HepG2 (cell line): Measurements from ENCODE around the gene CHD9. TPM values are rescaled to one million over a fixed set of nuclear protein-coding genes. Genes with fewer than 3 reads are reported as not detected.

Experiments
- ATAC-seq: fragments of 200-7000 bp; cut with Tn5 transposase; 3 replicates; pipeline ENCODE4 v1.9.1; 2020; ENCODE audit warnings: mild to moderate bottlenecking, moderate library complexity
- BruUV-seq: library from RNA; stranded (reverse); fragments of 400-500 nt; replicated peaks from 2 replicates; lab custom pipeline; 2021; lab: Mats Ljungman, UMichigan
- CTCF ChIA-PET: fragments of 300-600 bp; formaldehyde crosslinking; extraction: SDS; loops from one replicate; lab custom pipeline; 2021; ENCODE audit warnings: low total read pairs, inconsistent platforms, low intra/inter-chr PET ratio; lab: Yijun Ruan, JAX
- POLR2A ChIA-PET: fragments of 350-600 bp; sonication (Branson Sonifier 250); formaldehyde crosslinking; loops from one replicate; lab custom pipeline; 2020; ENCODE audit warnings: antibody characterized with exemption, inconsistent platforms; lab: Yijun Ruan, JAX
- DNase-seq: peaks from one replicate; pipeline ENCODE4 v3.0.0-alpha.2; 2015; ENCODE audit warnings: low spot score
- FAIRE-seq: peaks from 3 replicates; lab custom pipeline; 2011; peaks lifted over from hg19 to GRCh38; lab: Jason Lieb, UNC
- H2AFZ ChIP-seq: one replicate; pipeline ENCODE4 v1.6.1; 2011; ENCODE audit warnings: low read length, inconsistent platforms
- H3K27ac ChIP-seq: fragments of 300-600 bp; 3 replicates; pipeline ENCODE4 v1.8.0; 2011; ENCODE audit warnings: mixed run types, mild to moderate bottlenecking, mixed read lengths, low read length, inconsistent platforms; ENCODE audit not compliant: insufficient read depth; ENCODE audit errors: extremely low read length
- H3K27me3 ChIP-seq, 2 experiments: fragments of 200-600 bp in 1 of 2; 2 replicates in 1 of 2; 3 replicates in 1 of 2; pipeline versions ENCODE4 v1.6.0 to v1.8.0; 2011; ENCODE audit warnings: low read length in 2 of 2, mild to moderate bottlenecking in 2 of 2, moderate library complexity in 2 of 2, inconsistent platforms in 1 of 2; ENCODE audit not compliant: insufficient read depth in 2 of 2, control insufficient read depth in 1 of 2
- H3K36me3 ChIP-seq, 2 experiments: fragments of 200-600 bp in 1 of 2; replicated peaks in 1 of 2; 2 replicates in 1 of 2; 3 replicates in 1 of 2; pipeline versions ENCODE4 v1.5.1 to v1.8.0; 2011; ENCODE audit warnings: low read length in 2 of 2, inconsistent platforms in 1 of 2; ENCODE audit not compliant: insufficient read depth in 2 of 2, control insufficient read depth in 1 of 2
- H3K4me1 ChIP-seq: 2 replicates; pipeline ENCODE4 v1.5.1; 2012; ENCODE audit warnings: low read length, inconsistent platforms; ENCODE audit not compliant: insufficient read depth
- H3K4me2 ChIP-seq: 2 replicates; pipeline ENCODE4 v1.6.0; 2011; ENCODE audit warnings: low read depth, low read length, inconsistent platforms
- H3K4me3 ChIP-seq, 3 experiments: fragments of 200-600 bp in 1 of 3; sonication (generic), shearing (Covaris generic) in 1 of 3; replicated peaks in 1 of 3; 2 replicates each; pipeline ENCODE4 v1.5.1; 2011 to 2016; ENCODE audit warnings: low read length in 3 of 3, inconsistent platforms in 2 of 3, low read depth in 2 of 3, mild to moderate bottlenecking in 2 of 3, control low read depth in 1 of 3, mixed read lengths in 1 of 3; ENCODE audit not compliant: insufficient read depth in 1 of 3
- H3K79me2 ChIP-seq: one replicate; pipeline ENCODE4 v1.6.1; 2011; ENCODE audit warnings: low read length, inconsistent platforms; ENCODE audit not compliant: insufficient read depth
- H3K9ac ChIP-seq: 2 replicates; pipeline ENCODE4 v1.6.0; 2011; ENCODE audit warnings: mild to moderate bottlenecking, low read depth, low read length, inconsistent platforms; ENCODE audit not compliant: insufficient read depth
- H3K9me3 ChIP-seq: 2 replicates; pipeline ENCODE4 v1.5.1; 2012; ENCODE audit warnings: mild to moderate bottlenecking, low read length
- H4K20me1 ChIP-seq: 2 replicates; pipeline ENCODE4 v1.6.0; 2011; ENCODE audit warnings: inconsistent platforms, mild to moderate bottlenecking, low read length, moderate library complexity; ENCODE audit not compliant: insufficient read depth
- BATF2 ChIP-seq: sonication (generic); formaldehyde crosslinking; IDR thresholded peaks from 2 replicates; pipeline ENCODE4 v1.8.0; 2022; ENCODE audit warnings: mild to moderate bottlenecking, missing genetic modification reagents, moderate library complexity
- HOXD1 ChIP-seq: sonication (generic); formaldehyde crosslinking; IDR thresholded peaks from 2 replicates; pipeline ENCODE4 v1.5.0; 2020; ENCODE audit warnings: missing genetic modification reagents
- PCBP2 ChIP-seq: fragments of 200-400 bp; formaldehyde crosslinking; optimal IDR thresholded peaks from 2 replicates; pipeline ENCODE3; 2018; ENCODE audit warnings: low read length, low read depth; ENCODE audit not compliant: poor library complexity, severe bottlenecking
- PHF5A ChIP-seq: IDR thresholded peaks from one replicate; pipeline ENCODE4 v1.6.1; 2018; ENCODE audit warnings: low read depth, missing genetic modification reagents; ENCODE audit not compliant: unreplicated experiment
- SP2 ChIP-seq: sonication (generic); formaldehyde crosslinking; IDR thresholded peaks from 2 replicates; pipeline ENCODE4 v1.5.1; 2020; ENCODE audit warnings: mild to moderate bottlenecking, missing genetic modification reagents
- ZMAT3 ChIP-seq: sonication (generic); formaldehyde crosslinking; conservative IDR thresholded peaks from 2 replicates; pipeline ENCODE4 v1.7.0; 2021; ENCODE audit warnings: missing genetic modification reagents
- ZNF331 ChIP-seq: sonication (generic); formaldehyde crosslinking; IDR thresholded peaks from 2 replicates; pipeline ENCODE4 v1.4.0; 2020; ENCODE audit warnings: missing genetic modification reagents
- ZNF512 ChIP-seq: sonication (generic); formaldehyde crosslinking; IDR thresholded peaks from 2 replicates; pipeline ENCODE4 v1.4.0; 2020; ENCODE audit warnings: mild to moderate bottlenecking, missing genetic modification reagents
- ZNF609 ChIP-seq: sonication (generic); formaldehyde crosslinking; IDR thresholded peaks from 2 replicates; pipeline ENCODE4 v1.4.0; 2020; ENCODE audit warnings: mild to moderate bottlenecking, missing genetic modification reagents, borderline replicate concordance
- ZNF703 ChIP-seq: sonication (generic); formaldehyde crosslinking; IDR thresholded peaks from 2 replicates; pipeline ENCODE4 v1.5.1; 2020; ENCODE audit warnings: missing genetic modification reagents, mild to moderate bottlenecking, moderate library complexity, borderline replicate concordance
- ZNF709 ChIP-seq: sonication (generic); formaldehyde crosslinking; IDR thresholded peaks from 2 replicates; pipeline ENCODE4 v1.5.0; 2020; ENCODE audit warnings: mild to moderate bottlenecking, missing genetic modification reagents
- WGBS: methylation state at CpG from one replicate; pipeline ENCODE4 v1.1.6; 2017; ENCODE audit warnings: low lambda C conversion rate; 5-methylcytosine and 5-hydroxymethylcytosine counted together
- in situ Hi-C: cut with HindIII; loops from 2 replicates; pipeline ENCODE4 v1.10.0; 2017; ENCODE audit warnings: low pct_unique_long_range_greater_than_20kb; ENCODE audit not compliant: extremely low pct_ligation_motif_present
- intact Hi-C: fragments of 100-400 bp; cut with micrococcal nuclease; formaldehyde crosslinking; loops from one replicate; pipeline ENCODE4 v1.10.0; 2022; ENCODE audit not compliant: unreplicated experiment
- polyA plus RNA-seq, 8 experiments: library from polyadenylated mRNA; depleted of rRNA in 3 of 8; stranded (reverse) in 7 of 8; unstranded in 1 of 8; fragments of >200 nt; fragmentation: Illumina TruSeq in 4 of 8; extraction: Trizol in 4 of 8; gene quantifications; 2 replicates each; pipeline versions ENCODE4 v1.2.1 to v1.2.3, GENCODE V29; 2011 to 2016; ENCODE audit warnings: low read depth in 4 of 8, missing spikeins in 1 of 8, mixed read lengths in 1 of 8; ENCODE audit not compliant: insufficient read depth in 1 of 8
- total RNA-seq, 5 experiments: library from RNA; depleted of rRNA; stranded (reverse); fragments of >200 nt; fragmentation: Illumina TruSeq; extraction: Trizol; gene quantifications; 2 replicates each; pipeline ENCODE4 v1.2.3, GENCODE V29; 2016; ENCODE audit warnings: low read depth in 1 of 5

Gene CHD9
- total and polyA plus RNA-seq, 2 of the 13 experiments (the other 11 are each of a cell fraction or from before 2014, with no cell fraction given), result 23.4 to 27.7 TPM

- H3K4me2 ChIP-seq, result peak overlapping the region; percentile 59
- intact Hi-C loops, result no loop called here
- CTCF ChIA-PET, result no interaction called here
These were observed 12.5 kb upstream of the CHD9 start for GRCh38 chr16:53042235-53042701.

More at GRCh38 chr16:53042235-53042701, 12.5 kb upstream of the CHD9 start:
- FAIRE-seq (no peak), DNase-seq (no peak)
- no peak overlapping the region for H3K27ac ChIP-seq
- no peaks in the 10 kb centered on the region for H3K9me3 ChIP-seq
- TF ChIP-seq ZMAT3, result no peak
- TF ChIP-seq ZNF512, result peak; percentile 75; the same call in 1 of the 2 replicates
- TF ChIP-seq HOXD1 (CRISPR knock-in tag), result no peak
- no peak for TF ChIP-seq SP2
- TF ChIP-seq ZNF709 (CRISPR knock-in tag), result no peak
- no peak for TF ChIP-seq PHF5A
- peak; percentile 98 for TF ChIP-seq PCBP2
- no peak for TF ChIP-seq ZNF703 (CRISPR knock-in tag)
- no peak for TF ChIP-seq BATF2 (CRISPR knock-in tag)
- TF ChIP-seq ZNF331, result no peak
- TF ChIP-seq ZNF609 (CRISPR knock-in tag), result no peak
- TF ChIP-seq, all 625 proteins: peak for 2
- H3K36me3 ChIP-seq, result no peaks in the 10 kb centered on the region
- BruUV-seq, result no TSS peak
- ATAC-seq, result no peak
- H3K4me1 ChIP-seq, result peaks cover 65% of the 10 kb centered on the region
- no peak overlapping the region for H2AFZ ChIP-seq
- no peak overlapping the region for H3K9ac ChIP-seq
- WGBS, result 83% methylated on average over 5 of the region's 5 CpGs
- no peak overlapping the region for H3K4me3 ChIP-seq
- peaks cover 0 to 4% of the 10 kb centered on the region in 2 experiments; a peak in 1 of 5 replicates for H3K27me3 ChIP-seq
- POLR2A ChIA-PET, result interaction anchor here (1.4 kb wide), 1 partner anchor 13 kb away, joined by 3 read pairs; the partner anchor contains the start of gene CHD9
- in situ Hi-C loops, result no loop called here
- H3K79me2 ChIP-seq, result no peaks in the 10 kb centered on the region
- H4K20me1 ChIP-seq, result no peaks in the 10 kb centered on the region
